HFF-Myc (cell line): ENCODE data around the gene PCDHB5.
"Not testable (repeated sequence)": the region's sequence is repeated elsewhere in the genome, so short reads cannot be mapped to it uniquely, and the experiment has no call there.

ENCODE experiments used
- DNase-seq: peaks from one replicate; pipeline ENCODE4 v3.0.0-alpha.2; 2011; ENCODE audit warnings: low read depth; ENCODE audit errors: extremely low read depth
- H3K4me3 ChIP-seq: replicated peaks from 2 replicates; pipeline ENCODE4 v1.5.1; 2011; ENCODE audit warnings: low read depth, mild to moderate bottlenecking, control low read depth, low read length
- CTCF ChIP-seq: IDR thresholded peaks from 2 replicates; pipeline ENCODE4 v1.5.1; 2012; ENCODE audit warnings: mild to moderate bottlenecking, low read depth, low read length, control low read depth; ENCODE audit errors: missing control alignments

PCDHB5 gene

GRCh38 chr5:141149812-141150211 lies 14.8 kb downstream of the PCDHB5 start, which contains the start of gene PCDHB6:
Gene PCDHB6, plus strand, starts transcription at chr5:141150057. Its CDS starts 201 bp downstream, at chr5:141150258.
- no peak within 1 kb of the TSS for H3K4me3 ChIP-seq
- TF ChIP-seq CTCF = no peak
- no peak for DNase-seq

GRCh38 chr5:141150224-141150992 lies 15.4 kb downstream of the PCDHB5 start:
- H3K4me3 ChIP-seq = no peak overlapping the region
- DNase-seq = no peak
- TF ChIP-seq CTCF = no peak

- no peak overlapping the region for H3K4me3 ChIP-seq
- no peak for TF ChIP-seq CTCF
- no peak for DNase-seq
Measured at GRCh38 chr5:141150993-141151325, 16.0 kb downstream of the PCDHB5 start.

- DNase-seq, H3K4me3 ChIP-seq: not testable (repeated sequence)
Measured at GRCh38 chr5:141151632-141152031, 16.6 kb downstream of the PCDHB5 start.

DNA sequence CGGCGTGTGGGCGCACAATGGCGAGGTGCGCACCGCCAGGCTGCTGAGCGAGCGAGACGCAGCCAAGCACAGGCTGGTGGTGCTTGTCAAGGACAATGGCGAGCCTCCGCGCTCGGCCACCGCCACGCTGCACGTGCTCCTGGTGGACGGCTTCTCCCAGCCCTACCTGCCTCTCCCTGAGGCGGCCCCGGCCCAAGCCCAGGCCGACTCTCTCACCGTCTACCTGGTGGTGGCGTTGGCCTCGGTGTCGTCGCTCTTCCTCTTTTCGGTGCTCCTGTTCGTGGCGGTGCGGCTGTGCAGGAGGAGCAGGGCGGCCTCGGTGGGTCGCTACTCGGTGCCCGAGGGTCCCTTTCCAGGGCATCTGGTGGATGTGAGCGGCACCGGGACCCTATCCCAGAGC lies 17.1 kb downstream of the PCDHB5 start:
- not testable (repeated sequence) for DNase-seq, H3K4me3 ChIP-seq

GRCh38 chr5:141155540-141156374 lies 20.8 kb downstream of the PCDHB5 start:
- no peak for TF ChIP-seq CTCF
- no peak for DNase-seq
- no peak overlapping the region for H3K4me3 ChIP-seq

- not testable (repeated sequence) for H3K4me3 ChIP-seq, DNase-seq
Measured at GRCh38 chr5:141157356-141157755, 22.4 kb downstream of the PCDHB5 start.

DNA sequence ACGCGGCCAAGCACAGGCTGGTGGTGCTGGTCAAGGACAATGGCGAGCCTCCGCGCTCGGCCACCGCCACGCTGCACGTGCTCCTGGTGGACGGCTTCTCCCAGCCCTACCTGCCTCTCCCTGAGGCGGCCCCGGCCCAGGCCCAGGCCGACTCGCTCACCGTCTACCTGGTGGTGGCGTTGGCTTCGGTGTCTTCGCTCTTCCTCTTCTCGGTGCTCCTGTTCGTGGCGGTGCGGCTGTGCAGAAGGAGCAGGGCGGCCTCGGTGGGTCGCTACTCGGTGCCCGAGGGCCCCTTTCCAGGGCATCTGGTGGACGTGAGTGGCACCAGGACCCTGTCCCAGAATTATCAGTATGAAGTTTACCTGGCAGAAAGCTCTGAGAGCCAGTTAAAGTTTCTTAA lies 22.9 kb downstream of the PCDHB5 start:
- not testable (repeated sequence) for DNase-seq, H3K4me3 ChIP-seq
